GM20000 (cell line): Measurements from ENCODE around the gene HOXC10.

Experiments used
- DNase-seq: peaks from one replicate; pipeline ENCODE4 v3.0.0; 2012; ENCODE audit warnings: low spot score
- TF ChIP-seq, protein P1 (sequence below): IDR thresholded peaks from 2 replicates; pipeline ENCODE4 v1.5.1; 2012; ENCODE audit warnings: mild to moderate bottlenecking, control low read depth; ENCODE audit errors: extremely low read depth, missing control alignments

Gene HOXC10

DNA sequence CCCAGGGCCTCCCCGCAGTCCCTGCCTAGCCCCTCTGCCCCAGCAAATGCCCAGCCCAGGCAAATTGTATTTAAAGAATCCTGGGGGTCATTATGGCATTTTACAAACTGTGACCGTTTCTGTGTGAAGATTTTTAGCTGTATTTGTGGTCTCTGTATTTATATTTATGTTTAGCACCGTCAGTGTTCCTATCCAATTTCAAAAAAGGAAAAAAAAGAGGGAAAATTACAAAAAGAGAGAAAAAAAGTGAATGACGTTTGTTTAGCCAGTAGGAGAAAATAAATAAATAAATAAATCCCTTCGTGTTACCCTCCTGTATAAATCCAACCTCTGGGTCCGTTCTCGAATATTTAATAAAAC, 45.5 kb downstream of the HOXC10 start:
- TF ChIP-seq, protein P1, sequence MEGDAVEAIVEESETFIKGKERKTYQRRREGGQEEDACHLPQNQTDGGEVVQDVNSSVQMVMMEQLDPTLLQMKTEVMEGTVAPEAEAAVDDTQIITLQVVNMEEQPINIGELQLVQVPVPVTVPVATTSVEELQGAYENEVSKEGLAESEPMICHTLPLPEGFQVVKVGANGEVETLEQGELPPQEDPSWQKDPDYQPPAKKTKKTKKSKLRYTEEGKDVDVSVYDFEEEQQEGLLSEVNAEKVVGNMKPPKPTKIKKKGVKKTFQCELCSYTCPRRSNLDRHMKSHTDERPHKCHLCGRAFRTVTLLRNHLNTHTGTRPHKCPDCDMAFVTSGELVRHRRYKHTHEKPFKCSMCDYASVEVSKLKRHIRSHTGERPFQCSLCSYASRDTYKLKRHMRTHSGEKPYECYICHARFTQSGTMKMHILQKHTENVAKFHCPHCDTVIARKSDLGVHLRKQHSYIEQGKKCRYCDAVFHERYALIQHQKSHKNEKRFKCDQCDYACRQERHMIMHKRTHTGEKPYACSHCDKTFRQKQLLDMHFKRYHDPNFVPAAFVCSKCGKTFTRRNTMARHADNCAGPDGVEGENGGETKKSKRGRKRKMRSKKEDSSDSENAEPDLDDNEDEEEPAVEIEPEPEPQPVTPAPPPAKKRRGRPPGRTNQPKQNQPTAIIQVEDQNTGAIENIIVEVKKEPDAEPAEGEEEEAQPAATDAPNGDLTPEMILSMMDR = no peak
- no peak for DNase-seq

DNA sequence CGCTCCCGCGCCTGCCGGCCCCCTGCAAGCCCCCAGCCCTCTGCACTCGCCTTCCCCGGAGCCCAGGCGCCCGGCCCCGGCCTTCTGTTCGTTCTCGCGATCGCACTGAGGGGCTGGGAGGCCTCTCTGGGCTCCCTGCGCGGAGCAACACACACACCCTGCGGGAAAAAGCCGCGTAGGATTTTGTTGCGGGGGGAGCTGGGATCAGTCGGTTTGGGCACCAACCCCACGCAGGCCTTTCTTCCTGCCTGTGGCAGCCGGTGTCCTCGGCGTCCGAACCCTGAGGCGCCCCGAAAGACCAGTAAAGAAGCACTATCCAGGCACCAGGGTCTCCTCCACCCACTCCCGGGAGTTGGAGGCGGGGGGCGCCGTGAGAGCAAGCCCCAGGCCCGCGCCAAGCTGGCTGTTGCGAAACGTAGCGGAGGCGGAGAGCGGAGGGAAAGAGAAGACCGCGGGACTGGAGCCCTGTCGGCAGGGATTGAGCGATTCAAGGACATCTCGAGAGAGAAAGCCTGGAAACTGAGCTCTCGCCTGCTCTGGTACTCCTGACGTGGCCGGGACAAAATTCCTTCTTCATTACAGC, 46.0 kb downstream of the HOXC10 start:
- TF ChIP-seq, protein P1 = no peak
- no peak for DNase-seq

- no peak for DNase-seq
- TF ChIP-seq, protein P1 = no peak
These were observed 46.5 kb downstream of the HOXC10 start for GRCh38 chr12:54031480-54031879.

DNA sequence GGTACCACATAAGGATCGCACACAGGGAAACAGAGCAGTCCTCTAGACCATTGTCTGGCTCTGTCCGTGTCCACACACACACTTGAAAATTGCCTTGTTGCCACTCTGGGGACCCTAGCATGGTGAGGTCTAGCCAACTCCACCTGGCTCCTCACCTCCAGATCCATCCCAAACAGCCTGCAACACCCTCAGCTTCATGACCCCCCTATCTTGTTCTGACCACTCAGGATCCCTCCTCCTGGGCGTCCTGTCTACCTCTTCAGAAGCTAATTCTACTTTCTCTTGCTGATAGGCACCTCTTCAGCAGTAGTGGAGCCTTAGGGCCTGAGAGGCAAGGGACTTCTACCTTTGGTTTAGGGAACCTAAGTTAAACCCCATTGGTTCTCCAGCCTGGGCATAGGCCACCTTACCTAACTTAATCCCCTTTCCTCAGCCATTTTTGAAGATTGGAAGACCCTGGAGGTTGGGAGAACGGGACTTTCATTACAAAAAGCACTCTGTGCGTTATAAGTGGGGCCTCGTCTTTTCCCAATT, 47.2 kb downstream of the HOXC10 start:
- TF ChIP-seq, protein P1 = no peak

GRCh38 chr12:54032627-54033100, 47.7 kb downstream of the HOXC10 start, which contains the start of gene HOXC5:
Gene HOXC5, plus strand, starts transcription at chr12:54033050. Its CDS starts 73 bp downstream, at chr12:54033123.
- TF ChIP-seq, protein P1 = peak; percentile 96
- DNase-seq = peak; percentile 93

More for the DNA sequence above, 47.2 kb downstream of the HOXC10 start:
- no peak for DNase-seq

DNA sequence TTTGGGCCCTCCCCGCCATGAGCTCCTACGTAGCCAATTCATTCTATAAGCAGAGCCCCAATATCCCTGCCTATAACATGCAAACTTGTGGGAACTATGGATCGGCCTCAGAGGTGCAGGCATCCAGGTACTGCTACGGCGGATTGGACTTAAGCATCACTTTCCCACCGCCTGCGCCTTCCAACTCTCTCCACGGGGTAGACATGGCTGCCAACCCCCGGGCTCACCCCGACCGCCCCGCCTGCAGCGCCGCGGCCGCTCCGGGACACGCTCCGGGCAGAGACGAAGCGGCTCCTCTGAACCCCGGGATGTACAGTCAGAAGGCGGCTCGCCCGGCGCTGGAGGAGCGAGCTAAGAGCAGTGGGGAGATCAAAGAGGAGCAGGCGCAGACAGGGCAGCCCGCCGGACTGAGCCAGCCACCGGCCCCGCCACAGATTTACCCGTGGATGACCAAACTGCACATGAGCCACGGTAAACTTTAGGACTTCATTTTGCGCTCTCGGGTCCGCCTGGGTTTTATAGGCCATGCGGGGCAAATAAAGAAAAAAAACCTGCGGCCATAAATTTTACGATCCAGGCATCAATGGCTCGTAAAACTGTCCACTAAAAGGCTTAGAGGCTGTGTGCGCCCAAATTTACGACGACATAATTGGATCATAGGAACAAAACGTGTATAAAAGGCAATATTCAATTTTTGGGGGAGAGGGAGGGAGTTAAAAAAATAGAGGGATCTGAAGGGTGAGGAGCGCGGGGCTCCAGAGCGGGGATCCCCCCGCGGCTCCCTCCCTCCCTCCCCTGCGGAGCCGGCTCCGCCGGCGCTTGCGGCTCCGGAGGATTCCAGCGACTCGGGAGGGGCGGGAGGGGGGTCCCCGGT, 48.4 kb downstream of the HOXC10 start:
- DNase-seq = no peak

More for the DNA sequence above, 48.4 kb downstream of the HOXC10 start:
- TF ChIP-seq, protein P1 = no peak
